Suprapubic skin (tissue), 4 donors: ENCODE measurements around the gene SCRN1. TPM values are rescaled to one million over a fixed set of nuclear protein-coding genes. Genes with fewer than 3 reads are reported as not detected.

ENCODE experiments used
- DNase-seq, 2 donors: peaks; one replicate each; pipeline ENCODE4 v3.0.0-alpha.2; 2019; ENCODE audit warnings: low spot score in 2 of 2
- H3K27ac ChIP-seq: fragments of 200-600 bp; sonication (generic); one replicate; pipeline ENCODE4 v1.5.1; 2019
- H3K27me3 ChIP-seq: fragments of 200-600 bp; sonication (generic); one replicate; pipeline ENCODE4 v1.5.1; 2019
- H3K36me3 ChIP-seq: fragments of 200-600 bp; sonication (generic); one replicate; pipeline ENCODE4 v1.5.1; 2019
- H3K4me1 ChIP-seq: fragments of 200-600 bp; sonication (generic); one replicate; pipeline ENCODE4 v1.5.1; 2019
- H3K4me3 ChIP-seq: fragments of 200-600 bp; sonication (generic); one replicate; pipeline ENCODE4 v1.5.1; 2019; ENCODE audit warnings: mild to moderate bottlenecking
- H3K9me3 ChIP-seq: fragments of 200-600 bp; sonication (generic); one replicate; pipeline ENCODE4 v1.5.1; 2019
- CTCF ChIP-seq, 2 donors: fragments of 200-600 bp in 1 of 2; fragments of 450-650 bp in 1 of 2; sonication (generic) in 1 of 2; IDR thresholded peaks; one replicate each; pipeline ENCODE4 v1.5.1; 2016 to 2019; ENCODE audit warnings: antibody characterized with exemption in 2 of 2, mild to moderate bottlenecking in 1 of 2, moderate library complexity in 1 of 2
- EP300 ChIP-seq: sonication (generic); formaldehyde crosslinking; IDR thresholded peaks from one replicate; pipeline ENCODE4 v1.6.1; 2017; ENCODE audit warnings: antibody characterized with exemption
- POLR2A ChIP-seq, 2 donors: fragments of 450-650 bp; IDR thresholded peaks; one replicate each; pipeline ENCODE4 v1.6.1; 2017; ENCODE audit warnings: antibody characterized with exemption in 2 of 2, mild to moderate bottlenecking in 2 of 2, moderate library complexity in 2 of 2
- POLR2AphosphoS5 ChIP-seq, 3 donors: sonication (generic); formaldehyde crosslinking; IDR thresholded peaks; one replicate each; pipeline ENCODE4 v1.6.1; 2017; ENCODE audit warnings: antibody characterized with exemption in 3 of 3
- WGBS: methylation state at CpG from one replicate; pipeline ENCODE4 v1.1.5; 2018; 5-methylcytosine and 5-hydroxymethylcytosine counted together
- total RNA-seq, 4 donors: library from RNA; depleted of rRNA; stranded (reverse); fragments of >200 nt; gene quantifications; one replicate each; pipeline ENCODE4 v1.1.0, GENCODE V29; 2016

SCRN1 gene
- total RNA-seq, 4 donors from 2014 or later: 10.8 to 26.0 (median 15.0) TPM

GRCh38 chr7:29915481-29916215, 74.0 kb downstream of the SCRN1 start:
- H3K4me3 ChIP-seq: no peak overlapping the region
- TF ChIP-seq CTCF (IDR thresholded peaks at IDR 0.05) (no peak), POLR2AphosphoS5 (IDR thresholded peaks at IDR 0.05) (no peak), EP300 (no peak), POLR2A (IDR thresholded peaks at IDR 0.05) (no peak)
- no peaks in the 10 kb centered on the region for H3K4me1 ChIP-seq
- no peaks in the 10 kb centered on the region for H3K9me3 ChIP-seq
- H3K36me3 ChIP-seq: no peaks in the 10 kb centered on the region
- H3K27ac ChIP-seq: no peak overlapping the region
- 58% methylated on average over 7 of the region's 7 CpGs for WGBS
- no peak for DNase-seq
- no peaks in the 10 kb centered on the region for H3K27me3 ChIP-seq

GRCh38 chr7:29914180-29914579, 75.4 kb downstream of the SCRN1 start:
- no peak for DNase-seq
- H3K4me1 ChIP-seq: no peaks in the 10 kb centered on the region
- H3K36me3 ChIP-seq: no peaks in the 10 kb centered on the region
- no peak for TF ChIP-seq CTCF (IDR thresholded peaks at IDR 0.05)
- TF ChIP-seq EP300: no peak
- no peak for TF ChIP-seq POLR2AphosphoS5 (IDR thresholded peaks at IDR 0.05)
- TF ChIP-seq POLR2A (IDR thresholded peaks at IDR 0.05): no peak
- WGBS: 84% methylated on average over 4 of the region's 4 CpGs
- no peaks in the 10 kb centered on the region for H3K27me3 ChIP-seq
- no peaks in the 10 kb centered on the region for H3K9me3 ChIP-seq
- no peak overlapping the region for H3K27ac ChIP-seq
- H3K4me3 ChIP-seq: no peak overlapping the region

DNA sequence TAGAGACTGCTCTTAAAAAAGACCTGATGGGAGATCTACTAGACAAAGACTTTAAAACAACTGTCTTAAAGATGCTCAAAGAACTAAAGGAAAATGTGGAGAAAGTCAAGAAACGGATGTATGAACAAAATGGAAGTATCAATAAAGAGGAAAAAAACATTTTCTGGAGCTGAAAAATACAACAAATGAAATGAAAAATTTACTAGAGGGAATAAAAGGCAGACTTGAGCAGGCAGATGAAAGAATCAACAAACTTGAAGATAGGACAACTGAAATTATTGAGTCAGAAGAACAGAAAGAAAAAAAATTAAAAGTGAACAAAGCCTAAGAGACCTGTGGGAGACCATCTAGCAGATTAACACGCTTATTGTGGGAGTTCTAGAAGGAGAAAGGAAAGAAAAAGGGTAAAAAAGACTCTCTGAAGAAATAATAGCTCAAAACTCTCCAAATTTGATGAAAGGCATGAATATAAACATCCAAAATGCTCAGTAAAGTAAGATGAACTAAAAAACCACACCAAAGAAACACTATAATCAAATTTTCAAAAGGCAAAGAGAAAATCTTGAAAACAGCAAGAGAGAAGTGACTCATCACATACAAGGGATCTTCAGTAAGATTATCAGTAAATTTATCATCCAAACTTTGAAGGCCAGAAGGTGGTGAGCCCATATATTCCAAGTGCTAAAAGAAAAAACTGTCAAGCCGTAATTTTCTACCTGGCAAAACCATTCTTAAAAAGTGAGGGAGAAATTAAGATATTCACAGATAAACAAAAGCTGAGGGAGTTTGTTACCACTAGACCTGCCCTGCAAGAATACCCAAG, 83.2 kb downstream of the SCRN1 start:
- H3K36me3 ChIP-seq: no peaks in the 10 kb centered on the region
- no peaks in the 10 kb centered on the region for H3K27me3 ChIP-seq
- H3K27ac ChIP-seq: no peak overlapping the region
- no peaks in the 10 kb centered on the region for H3K4me1 ChIP-seq
- DNase-seq: no peak
- H3K4me3 ChIP-seq: no peak overlapping the region
- 88% methylated on average over 3 of the region's 3 CpGs for WGBS
- H3K9me3 ChIP-seq: peaks cover 12% of the 10 kb centered on the region
- TF ChIP-seq POLR2A (IDR thresholded peaks at IDR 0.05) (no peak), CTCF (IDR thresholded peaks at IDR 0.05) (no peak), EP300 (no peak), POLR2AphosphoS5 (IDR thresholded peaks at IDR 0.05) (no peak)

- WGBS: no CpG with 5 or more reads among the region's 1 CpG
- Histone ChIP-seq H3K36me3 (no peaks in the 10 kb centered on the region), H3K4me1 (no peaks in the 10 kb centered on the region), H3K4me3 (no peak overlapping the region), H3K27ac (no peak overlapping the region), H3K9me3 (peaks cover under 1% of the 10 kb centered on the region), H3K27me3 (no peaks in the 10 kb centered on the region)
- no peak for DNase-seq
- TF ChIP-seq POLR2A (IDR thresholded peaks at IDR 0.05): no peak
- no peak for TF ChIP-seq EP300
- no peak for TF ChIP-seq CTCF (IDR thresholded peaks at IDR 0.05)
- no peak for TF ChIP-seq POLR2AphosphoS5 (IDR thresholded peaks at IDR 0.05)
Observed at GRCh38 chr7:29900745-29901144, 88.9 kb downstream of the SCRN1 start.

- TF ChIP-seq CTCF (IDR thresholded peaks at IDR 0.05): no peak
- no peak for TF ChIP-seq POLR2A (IDR thresholded peaks at IDR 0.05)
- no peak for TF ChIP-seq POLR2AphosphoS5 (IDR thresholded peaks at IDR 0.05)
- no peak for TF ChIP-seq EP300
- 40% methylated on average over 5 of the region's 5 CpGs for WGBS
- H3K27ac ChIP-seq: no peak overlapping the region
- DNase-seq: no peak
- H3K27me3 ChIP-seq: no peaks in the 10 kb centered on the region
- no peaks in the 10 kb centered on the region for H3K9me3 ChIP-seq
- no peaks in the 10 kb centered on the region for H3K4me1 ChIP-seq
- H3K36me3 ChIP-seq: no peaks in the 10 kb centered on the region
- H3K4me3 ChIP-seq: no peak overlapping the region
Observed at GRCh38 chr7:29898301-29898700, 91.3 kb downstream of the SCRN1 start.
